Measurements from ENCODE around the gene BTBD9.

DNA sequence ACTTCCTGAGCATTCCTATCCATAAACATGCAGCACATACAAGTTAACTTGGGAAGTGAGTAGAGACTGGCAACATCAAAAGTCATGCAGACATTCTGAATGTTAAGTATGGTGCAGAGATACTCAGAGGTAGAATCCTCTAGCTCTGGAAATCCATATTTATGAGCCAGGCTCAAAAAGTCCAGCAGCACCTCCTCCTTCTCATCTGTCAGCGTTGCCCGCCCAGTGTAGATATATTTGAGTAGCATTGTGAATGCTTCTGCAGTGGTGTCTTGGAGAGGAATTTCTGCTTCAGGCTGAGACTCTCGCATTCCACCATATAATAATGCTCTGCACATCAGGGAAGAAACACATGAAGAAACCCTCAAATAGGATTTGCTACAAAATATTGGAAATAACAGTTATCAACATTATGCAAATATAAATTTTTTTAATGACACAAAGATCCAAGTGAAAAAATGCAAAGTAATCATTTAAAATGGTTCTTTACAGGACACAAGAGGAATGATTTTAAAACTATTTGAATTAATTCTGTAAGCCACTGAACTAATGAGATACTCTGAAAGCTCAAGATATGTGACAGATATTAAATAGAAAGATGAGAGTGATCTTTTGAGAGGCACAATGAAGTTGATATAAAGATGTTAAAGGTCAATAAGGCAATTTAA lies 45.6 kb downstream of the BTBD9 start:
- no peak for TF ChIP-seq CTCF (conservative IDR thresholded peaks at IDR 0.05; ENCODE audit: low read depth, low read length)
- TF ChIP-seq EZH2phosphoT487 (IDR thresholded peaks at IDR 0.05; ENCODE audit: borderline replicate concordance, low read length) = no peak

Measured in PC-3 (cell line).